Retina (tissue), 1 donor: ENCODE measurements around the gene B3GNT9.
"Not testable (repeated sequence)": the region's sequence is repeated elsewhere in the genome, so short reads cannot be mapped to it uniquely, and the experiment has no call there.

Experiments used
- DNase-seq: peaks from one replicate; pipeline ENCODE4 v3.0.0-alpha.2; 2016

B3GNT9 gene

GRCh38 chr16:67149276-67150046 lies 1.3 kb downstream of the B3GNT9 start:
- DNase-seq: peak; percentile 71

- DNase-seq: no peak
These were observed 2.0 kb downstream of the B3GNT9 start for GRCh38 chr16:67148656-67149275.

GRCh38 chr16:67148221-67148620 lies 2.6 kb downstream of the B3GNT9 start:
- DNase-seq: no peak

GRCh38 chr16:67147437-67148140 lies 3.2 kb downstream of the B3GNT9 start:
- no peak for DNase-seq

GRCh38 chr16:67146523-67147357 lies 4.1 kb downstream of the B3GNT9 start:
- no peak for DNase-seq

- DNase-seq: no peak
These were observed 5.1 kb downstream of the B3GNT9 start for GRCh38 chr16:67145746-67146145.

- no peak for DNase-seq
These were observed 5.9 kb downstream of the B3GNT9 start for GRCh38 chr16:67144943-67145342.

GRCh38 chr16:67142342-67142741 lies 8.5 kb downstream of the B3GNT9 start:
- no peak for DNase-seq

- no peak for DNase-seq
These were observed 9.4 kb downstream of the B3GNT9 start for GRCh38 chr16:67141391-67141790.

GRCh38 chr16:67137605-67138004 lies 13.2 kb downstream of the B3GNT9 start:
- DNase-seq: no peak

- no peak for DNase-seq
These were observed 21.4 kb downstream of the B3GNT9 start for GRCh38 chr16:67129422-67129821.

- DNase-seq: no peak
These were observed 21.9 kb downstream of the B3GNT9 start for GRCh38 chr16:67128887-67129286.

GRCh38 chr16:67128417-67128816 lies 22.4 kb downstream of the B3GNT9 start:
- no peak for DNase-seq

GRCh38 chr16:67122799-67123198 lies 28.0 kb downstream of the B3GNT9 start:
- DNase-seq: not testable (repeated sequence)

GRCh38 chr16:67120025-67120424 lies 30.8 kb downstream of the B3GNT9 start:
- no peak for DNase-seq

GRCh38 chr16:67117716-67118115 lies 33.1 kb downstream of the B3GNT9 start:
- DNase-seq: no peak

GRCh38 chr16:67116388-67117311 lies 34.1 kb downstream of the B3GNT9 start:
- no peak for DNase-seq

GRCh38 chr16:67115639-67116038 lies 35.2 kb downstream of the B3GNT9 start:
- no peak for DNase-seq

- DNase-seq: no peak
These were observed 36.0 kb downstream of the B3GNT9 start for GRCh38 chr16:67114793-67115192.

GRCh38 chr16:67112591-67113399 lies 38.0 kb downstream of the B3GNT9 start:
- no peak for DNase-seq

- no peak for DNase-seq
These were observed 38.8 kb downstream of the B3GNT9 start for GRCh38 chr16:67111951-67112444.
